Activated CD4-positive, alpha-beta T cell treated with anti-CD3 and anti-CD28 coated beads, Interleukin-2, amount 50 U/mL, for 1 hour (primary cell): ENCODE measurements around the gene CDCP1.

ENCODE experiments used
- DNase-seq: peaks from one replicate; pipeline ENCODE4 v3.0.0-alpha.2; 2020

Gene CDCP1, protein sequence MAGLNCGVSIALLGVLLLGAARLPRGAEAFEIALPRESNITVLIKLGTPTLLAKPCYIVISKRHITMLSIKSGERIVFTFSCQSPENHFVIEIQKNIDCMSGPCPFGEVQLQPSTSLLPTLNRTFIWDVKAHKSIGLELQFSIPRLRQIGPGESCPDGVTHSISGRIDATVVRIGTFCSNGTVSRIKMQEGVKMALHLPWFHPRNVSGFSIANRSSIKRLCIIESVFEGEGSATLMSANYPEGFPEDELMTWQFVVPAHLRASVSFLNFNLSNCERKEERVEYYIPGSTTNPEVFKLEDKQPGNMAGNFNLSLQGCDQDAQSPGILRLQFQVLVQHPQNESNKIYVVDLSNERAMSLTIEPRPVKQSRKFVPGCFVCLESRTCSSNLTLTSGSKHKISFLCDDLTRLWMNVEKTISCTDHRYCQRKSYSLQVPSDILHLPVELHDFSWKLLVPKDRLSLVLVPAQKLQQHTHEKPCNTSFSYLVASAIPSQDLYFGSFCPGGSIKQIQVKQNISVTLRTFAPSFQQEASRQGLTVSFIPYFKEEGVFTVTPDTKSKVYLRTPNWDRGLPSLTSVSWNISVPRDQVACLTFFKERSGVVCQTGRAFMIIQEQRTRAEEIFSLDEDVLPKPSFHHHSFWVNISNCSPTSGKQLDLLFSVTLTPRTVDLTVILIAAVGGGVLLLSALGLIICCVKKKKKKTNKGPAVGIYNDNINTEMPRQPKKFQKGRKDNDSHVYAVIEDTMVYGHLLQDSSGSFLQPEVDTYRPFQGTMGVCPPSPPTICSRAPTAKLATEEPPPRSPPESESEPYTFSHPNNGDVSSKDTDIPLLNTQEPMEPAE

DNA sequence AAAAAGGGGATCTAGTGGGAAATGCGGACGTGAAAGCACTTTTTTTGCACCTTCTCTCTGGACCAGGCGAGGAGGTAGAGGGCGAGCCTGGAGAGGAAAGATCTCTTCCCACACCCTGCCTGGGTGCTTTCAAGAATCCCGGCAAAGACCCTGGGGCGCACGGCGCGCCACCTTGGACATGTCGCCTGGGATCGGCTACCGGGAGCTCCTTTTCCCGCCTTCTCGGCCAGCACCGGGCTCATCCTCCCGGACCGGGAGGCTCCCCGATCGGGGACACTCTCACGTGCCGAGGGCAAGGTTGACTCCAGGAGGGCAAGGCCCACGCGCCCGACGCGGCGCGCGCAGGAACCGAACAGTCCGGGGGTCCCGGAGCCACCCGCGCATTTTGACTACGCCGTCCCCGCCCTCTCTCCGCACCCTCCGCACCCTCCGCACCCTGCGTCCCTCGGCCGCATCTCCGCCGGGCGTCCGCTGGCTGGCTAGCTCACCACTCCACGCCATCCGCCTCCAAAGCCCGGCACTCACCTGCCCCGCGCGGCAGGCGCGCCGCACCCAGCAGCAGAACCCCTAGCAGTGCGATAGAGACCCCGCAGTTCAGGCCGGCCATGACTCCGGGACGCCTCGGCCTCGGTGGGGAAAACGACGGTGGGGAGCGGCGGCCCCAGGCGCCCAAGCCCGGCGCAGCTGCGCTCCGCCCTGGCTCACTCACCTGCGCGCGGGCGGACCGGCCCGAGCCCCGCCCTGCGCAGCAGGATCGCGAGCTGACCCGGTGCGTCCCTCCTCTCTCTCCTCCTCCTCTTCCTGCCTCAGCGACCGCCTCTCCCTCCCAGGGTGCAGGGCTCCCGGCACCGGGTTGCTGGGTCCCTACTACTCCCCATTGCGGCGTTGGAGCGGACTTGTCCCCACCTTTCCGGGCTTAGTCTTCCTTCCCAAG lies at the start of gene CDCP1:
Gene CDCP1, minus strand, starts transcription at position 698 of the 934 bp plus-strand sequence. Its CDS starts 91 bp downstream, at position 607.
- DNase-seq, result no peak

DNA sequence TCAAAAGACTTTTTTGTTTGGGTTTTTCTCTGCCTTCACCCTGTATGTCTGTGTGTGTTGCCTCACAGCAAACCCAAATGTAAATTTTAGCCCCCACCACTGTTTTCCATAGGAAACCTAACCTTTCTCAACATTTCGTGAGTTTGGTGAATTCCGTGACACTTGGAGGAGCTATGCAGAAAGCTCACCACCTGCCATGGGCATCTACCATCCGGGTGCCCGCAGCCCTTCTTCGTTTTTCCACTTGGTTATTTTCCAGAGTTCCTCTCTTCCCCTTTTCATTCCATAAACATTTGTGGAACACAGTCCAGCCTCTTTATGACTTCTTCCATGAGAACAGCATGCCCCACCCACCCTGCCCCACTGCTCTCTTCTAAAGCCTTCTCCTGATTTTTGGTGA lies 48.6 kb upstream of the CDCP1 start:
- DNase-seq, result no peak

DNA sequence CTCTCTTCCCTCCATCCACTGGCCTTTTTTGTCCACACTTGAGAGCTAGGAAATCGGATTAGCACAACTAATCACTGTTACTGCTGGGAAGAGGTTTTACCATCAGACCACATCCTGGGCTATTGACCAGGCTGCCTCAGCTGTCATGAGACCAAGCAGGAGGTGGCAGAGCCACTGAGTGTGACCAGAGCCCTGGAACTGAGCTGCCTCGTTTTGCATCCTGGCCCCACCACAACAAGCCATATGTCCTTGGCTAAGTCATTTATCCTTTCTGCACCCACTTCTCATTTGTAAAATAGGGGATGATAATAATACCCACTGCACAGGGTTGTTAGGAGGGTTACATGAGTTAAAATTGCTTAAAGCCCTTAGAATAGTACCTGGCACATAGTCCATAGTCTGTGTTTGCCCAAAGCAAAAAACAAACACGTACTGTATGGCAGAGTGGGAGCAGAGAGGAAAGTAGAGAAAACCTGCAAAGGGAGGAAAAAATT lies 45.8 kb upstream of the CDCP1 start:
- DNase-seq, result no peak

DNA sequence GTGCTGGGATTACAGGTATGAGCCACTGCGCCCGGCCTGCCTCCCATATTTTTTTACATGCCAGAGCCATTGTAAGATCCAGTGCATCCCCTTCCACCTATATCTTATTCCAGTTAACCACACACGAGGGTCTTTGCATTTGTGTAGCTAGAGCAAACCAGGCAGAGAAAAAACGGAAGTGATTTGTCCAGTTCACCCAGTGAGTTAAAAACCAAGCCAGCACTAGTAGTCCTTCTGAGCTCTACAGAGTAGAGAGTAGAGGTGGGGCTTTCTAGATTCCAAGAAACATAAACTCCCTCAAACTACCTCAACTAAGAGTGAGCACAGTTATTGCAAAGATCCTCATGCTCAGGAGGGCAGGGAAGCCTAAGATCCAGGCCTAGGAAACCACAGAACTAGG lies 45.2 kb upstream of the CDCP1 start:
- no peak for DNase-seq

DNA sequence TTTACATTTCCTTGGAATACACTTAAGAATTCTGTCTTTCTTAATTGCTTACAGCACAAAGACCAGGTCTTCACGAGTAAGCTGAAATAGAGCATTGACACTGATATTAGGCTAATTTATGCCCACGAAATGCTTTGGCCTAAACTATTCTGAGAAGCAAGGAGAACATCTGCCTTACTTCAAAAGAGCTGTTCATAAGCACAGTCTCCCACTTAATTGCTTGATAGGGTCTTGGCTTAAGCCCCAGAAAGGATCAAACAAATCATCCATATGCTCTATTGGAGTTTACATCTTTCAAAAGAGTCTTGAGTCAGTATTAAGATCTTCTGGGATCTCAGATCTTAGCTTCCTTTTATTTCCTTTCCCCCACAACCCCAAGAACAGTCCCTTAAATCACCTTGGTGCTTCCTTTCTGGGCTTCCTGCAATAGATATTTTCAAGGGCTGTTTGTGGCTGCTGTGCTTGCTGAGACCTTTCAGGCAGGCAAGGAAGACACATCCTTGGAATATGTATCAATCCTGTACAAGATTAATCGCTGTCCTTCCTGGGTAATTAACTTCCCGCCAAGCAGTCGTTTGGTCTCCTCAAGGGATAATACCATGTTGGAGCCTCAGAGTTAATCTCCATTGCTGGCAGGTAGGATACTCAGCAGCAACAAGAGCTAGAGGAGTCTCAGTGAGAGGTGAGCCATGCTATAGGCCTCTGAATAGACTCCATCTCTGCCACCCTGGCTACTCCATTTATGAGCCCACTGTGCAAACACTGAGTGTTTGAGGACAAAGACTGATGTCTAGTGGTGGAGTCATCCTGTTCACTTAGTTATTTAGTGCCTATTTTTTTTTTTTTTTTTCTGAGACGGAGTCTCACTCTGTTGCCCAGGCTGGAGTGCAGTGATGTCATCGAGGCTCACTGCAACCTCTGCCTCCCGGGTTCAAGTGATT lies 42.8 kb upstream of the CDCP1 start:
- DNase-seq, result no peak

DNA sequence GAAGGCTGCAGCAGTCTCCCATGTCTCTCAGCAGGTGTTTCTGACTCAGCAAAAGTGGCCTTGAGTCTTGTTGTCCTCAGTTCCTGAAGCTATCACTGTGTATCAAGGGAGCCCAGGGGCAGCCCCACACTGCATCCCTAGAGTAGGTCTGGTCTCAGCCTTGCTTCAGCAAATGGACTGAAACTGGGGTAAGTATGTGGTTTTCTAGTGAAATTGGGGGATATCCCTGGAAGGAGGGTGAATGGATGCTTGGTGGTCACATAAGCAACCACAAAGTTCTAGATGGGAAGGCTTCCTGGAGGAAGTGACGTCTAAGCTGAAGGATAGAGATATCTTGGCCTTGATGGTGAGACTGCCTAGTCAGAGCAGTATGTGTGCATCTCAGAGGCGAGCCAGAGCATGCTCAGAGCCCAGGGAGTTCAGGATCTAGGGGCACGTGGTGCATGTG lies 41.5 kb upstream of the CDCP1 start:
- DNase-seq, result no peak

DNA sequence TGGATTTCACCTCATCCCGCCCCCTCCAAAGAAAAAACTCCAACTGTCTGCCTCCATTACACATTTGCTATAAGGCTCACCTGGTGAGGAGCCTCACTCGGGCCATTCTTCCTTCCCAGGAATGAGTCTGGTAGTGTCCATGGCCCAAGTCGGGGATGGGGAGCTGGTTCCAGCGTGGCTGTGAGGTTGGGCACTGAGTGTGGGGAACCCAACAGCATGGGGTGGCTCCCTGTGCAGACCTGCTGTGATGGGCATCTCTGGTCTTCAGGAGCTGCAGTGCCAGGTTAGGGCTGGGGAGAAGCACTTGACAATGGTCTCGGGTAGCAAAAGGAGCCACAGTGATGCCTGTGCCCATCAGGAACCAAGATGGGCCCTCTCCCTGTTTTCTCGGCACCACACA lies 40.7 kb upstream of the CDCP1 start:
- no peak for DNase-seq

DNA sequence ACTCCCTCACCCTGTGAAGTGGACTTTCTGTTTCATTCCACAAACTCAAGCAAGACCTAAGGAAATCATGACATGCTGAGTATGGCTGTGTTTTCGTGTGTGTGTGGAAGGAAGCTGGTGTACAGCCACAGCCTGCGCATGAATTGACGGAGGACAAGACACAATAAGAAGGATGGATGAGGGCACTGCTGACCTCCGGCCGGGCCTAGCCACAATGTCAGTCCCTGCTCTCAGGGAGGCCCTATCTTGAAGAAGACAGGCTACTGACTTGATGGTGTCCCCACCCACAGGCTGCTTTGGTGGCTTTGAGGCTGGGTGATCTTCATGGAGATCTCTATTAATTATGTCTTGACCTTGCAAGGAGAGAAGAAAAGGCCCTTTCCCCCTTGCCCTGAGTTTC lies 39.3 kb upstream of the CDCP1 start:
- DNase-seq, result no peak

DNA sequence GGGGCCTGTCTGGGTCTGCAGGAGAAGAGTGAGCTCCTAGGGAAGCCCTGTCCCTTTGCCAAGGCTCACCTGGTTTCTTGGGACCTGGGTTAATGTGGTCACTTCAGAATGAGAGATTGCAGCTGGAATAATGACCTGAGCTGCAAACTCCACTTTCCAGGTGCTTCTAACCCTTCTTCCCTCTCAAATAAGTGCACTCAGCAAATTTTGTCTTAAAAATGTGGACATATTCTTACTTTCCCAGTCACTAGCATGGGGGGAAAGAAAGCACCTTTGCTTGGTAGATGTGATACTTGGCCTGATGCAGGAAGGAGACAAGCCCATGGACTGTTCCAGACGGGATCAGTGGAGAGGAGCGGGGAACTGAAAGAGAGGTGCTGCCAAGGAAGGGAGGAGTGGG lies 38.9 kb upstream of the CDCP1 start:
- no peak for DNase-seq

DNA sequence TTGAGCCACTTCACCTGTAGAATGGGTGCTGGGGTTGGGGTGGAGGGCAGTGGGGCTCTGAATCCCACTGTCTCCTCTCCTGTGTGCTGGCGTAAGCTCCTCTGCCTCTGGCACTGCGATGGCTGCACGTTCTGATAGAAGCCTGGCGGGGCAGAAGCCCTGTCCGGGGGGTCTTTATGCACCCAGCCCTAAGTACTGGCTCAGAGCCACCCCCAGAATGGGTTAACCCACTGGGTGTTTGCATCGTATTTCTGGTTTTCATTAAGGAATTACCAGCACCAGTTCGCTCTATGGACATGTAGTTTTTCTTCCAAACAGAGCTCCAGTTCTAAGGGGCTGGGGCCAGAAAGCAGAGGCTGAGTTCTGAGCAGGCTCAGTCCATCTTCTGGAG lies 37.7 kb upstream of the CDCP1 start:
- no peak for DNase-seq

DNA sequence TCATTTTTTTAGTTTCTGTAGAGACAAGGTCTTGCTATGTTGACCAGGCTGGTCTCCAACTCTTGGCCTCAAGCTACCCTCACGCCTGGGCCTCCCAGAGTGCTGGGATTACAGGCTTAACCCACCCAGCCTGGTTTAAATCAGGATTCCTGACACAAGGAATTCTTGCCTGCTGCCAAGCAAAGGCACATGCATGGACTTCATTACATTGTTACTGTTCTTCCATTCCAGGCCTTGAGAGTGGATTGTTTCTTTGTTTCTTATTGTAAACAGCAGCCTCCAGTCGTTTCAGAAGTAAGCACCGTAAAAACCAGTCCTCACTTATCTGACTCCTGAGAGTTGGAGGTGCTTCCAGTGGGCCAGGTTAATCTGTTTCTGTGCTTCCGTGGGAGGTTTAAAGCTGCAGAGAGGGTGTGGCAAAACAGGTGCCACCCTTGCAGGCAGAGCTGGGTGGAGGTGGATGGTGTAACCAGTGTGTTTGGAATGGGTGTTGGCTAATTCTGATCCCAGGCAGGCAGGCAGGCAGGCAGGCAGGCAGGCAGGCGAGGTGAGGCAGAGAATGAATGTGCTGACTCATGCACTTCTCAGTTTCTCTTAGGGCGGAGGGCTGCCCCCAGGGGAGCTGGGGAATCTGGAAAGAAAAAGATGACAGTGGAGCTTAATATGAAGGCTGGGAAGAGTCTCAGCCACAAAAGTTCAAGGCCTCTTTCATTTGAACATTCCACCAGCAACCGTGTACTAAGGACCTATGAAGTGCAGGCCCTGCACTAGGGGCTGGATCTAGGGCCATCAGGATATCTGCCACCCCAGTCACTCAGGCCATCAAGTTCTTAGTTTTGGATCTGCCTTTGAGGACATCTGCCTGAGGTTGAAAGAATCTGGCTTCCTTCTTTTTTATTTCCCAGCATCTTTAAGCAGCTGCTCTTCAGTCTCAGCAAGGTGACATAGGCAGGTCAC lies 37.0 kb upstream of the CDCP1 start:
- no peak for DNase-seq

DNA sequence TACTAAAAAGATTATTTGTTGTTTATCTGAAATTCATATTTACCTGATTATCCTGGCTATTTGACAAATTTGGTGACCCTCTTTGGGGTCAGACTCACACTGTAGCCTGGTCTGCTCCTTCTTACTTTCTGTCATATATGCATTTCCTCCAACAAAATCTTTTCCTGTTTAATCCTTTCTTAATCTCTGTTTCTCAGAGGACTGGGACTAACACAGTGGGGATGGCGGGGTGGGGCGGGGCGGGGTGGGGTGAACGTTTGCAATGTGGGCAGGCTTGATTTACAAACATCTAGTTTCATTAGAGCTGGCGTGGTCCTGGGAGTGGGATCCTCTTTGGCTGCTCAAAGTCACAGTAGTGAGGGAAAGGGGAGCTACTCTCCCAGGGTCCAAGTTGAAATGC lies 35.3 kb upstream of the CDCP1 start:
- no peak for DNase-seq

DNA sequence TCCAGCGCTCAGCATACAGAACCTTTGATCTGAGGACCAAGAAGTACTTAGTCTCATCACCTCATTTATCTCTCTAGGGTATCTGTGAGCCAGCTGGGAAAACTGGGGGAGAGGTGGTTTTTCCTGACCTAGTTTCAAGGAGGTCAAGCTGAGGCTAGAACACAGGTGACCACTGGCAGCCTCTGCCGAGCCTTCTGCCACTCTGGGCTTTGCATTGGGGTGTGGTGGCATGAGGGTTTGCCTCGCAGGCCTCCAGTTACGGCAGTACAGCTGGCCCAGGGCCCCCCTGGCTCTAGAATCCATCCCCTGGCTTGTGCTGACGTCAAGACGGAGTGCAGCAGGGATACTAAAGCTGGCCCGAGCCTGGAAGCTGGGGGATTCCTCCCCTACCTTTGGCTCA lies 34.7 kb upstream of the CDCP1 start:
- DNase-seq, result no peak

DNA sequence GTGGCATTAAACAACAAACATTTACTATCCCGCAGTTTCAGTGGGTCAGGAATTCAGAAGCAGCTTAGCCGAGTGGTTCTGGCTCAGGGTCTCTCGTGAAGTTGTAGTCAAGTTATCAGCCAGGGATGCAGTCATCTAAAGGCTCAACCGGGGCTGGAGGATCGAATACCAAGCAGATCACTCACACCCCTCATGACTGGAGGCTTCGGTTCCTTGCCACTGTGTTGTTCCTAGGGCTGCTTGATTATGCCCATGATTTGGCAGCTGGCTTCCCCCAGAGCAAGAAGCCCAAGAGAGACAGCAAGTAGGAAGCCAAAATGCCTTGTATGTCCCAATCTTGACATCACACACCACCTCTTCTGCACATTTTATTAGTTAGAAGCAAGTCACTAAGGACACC lies 33.9 kb upstream of the CDCP1 start:
- DNase-seq, result no peak

DNA sequence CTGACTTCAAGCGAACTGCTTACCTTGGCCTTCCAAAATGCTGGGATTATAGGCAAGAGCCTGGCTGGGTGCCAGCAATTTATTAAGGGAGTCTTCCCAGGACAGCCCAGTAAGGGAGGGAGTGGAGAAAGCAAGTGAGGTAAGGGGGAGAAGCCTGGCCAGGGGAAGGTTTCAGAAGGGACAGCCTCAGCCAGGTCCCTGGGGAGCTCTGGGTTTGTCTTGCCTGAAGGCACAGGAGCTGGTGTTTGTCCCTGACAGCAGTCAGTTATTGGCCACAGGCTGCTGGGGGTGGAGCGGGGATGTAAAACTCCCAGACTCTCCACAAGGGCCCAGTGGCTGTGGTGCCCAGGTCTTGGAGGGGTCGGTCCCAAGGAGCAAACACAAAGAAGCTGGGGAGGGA lies 33.0 kb upstream of the CDCP1 start:
- DNase-seq, result no peak

DNA sequence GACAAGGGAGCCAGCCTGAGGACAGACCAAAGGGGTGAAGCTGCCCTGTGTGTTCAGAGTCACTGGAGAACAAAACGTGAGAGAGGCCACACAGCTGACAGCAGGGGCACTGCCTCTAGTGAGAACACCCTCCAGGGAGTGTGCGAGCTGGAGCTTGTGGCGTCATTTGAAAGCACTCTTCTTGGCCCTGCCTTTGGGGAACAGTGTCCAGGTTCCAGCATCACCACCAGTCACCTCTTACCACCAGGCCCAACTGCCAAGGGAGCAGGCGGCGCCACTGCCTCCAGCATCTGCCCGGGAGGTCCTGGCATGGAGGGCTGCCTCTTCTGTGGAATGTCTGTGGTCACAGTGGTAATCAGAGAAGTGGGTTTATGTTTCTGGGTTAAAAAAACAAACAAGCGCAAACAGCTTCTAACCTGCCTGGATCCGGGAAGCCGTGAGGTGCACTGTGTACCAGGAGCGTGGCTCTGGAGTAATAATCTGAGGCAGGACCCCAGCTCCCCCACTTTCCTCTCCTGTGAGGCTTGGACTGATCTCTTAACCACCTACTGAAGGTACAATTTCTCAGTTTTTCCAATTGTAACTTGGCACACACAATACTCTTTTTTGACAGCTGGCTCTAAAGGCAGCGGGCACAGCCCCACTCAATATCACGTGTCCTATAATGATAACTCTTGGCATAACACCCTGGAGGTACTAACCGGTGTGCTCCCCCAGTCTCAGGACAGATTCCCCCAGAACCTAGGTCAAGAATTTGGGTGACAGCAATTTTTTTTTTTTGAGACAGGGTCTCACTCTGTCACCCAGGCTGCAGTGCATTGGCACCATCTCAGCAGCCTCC lies 32.2 kb upstream of the CDCP1 start:
- no peak for DNase-seq

DNA sequence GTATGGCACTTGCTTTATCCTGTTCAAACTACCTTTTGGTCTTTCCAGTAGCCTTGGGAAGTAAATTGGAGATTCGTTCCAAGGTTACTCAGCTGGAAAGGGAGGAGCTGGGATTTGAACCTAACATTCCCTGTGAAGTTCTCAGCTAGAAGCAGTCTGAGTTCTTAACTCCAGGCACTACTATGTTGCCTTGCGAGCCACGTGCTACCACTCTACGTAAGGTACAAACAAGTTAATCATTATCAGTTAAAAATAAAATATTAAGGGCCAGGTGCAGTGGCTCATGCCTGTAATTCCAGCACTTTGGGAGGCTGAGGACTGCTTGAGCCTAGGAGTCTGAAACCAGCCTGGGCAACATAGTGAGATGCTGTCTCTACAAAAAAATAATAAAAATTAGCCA lies 30.7 kb upstream of the CDCP1 start:
- no peak for DNase-seq

DNA sequence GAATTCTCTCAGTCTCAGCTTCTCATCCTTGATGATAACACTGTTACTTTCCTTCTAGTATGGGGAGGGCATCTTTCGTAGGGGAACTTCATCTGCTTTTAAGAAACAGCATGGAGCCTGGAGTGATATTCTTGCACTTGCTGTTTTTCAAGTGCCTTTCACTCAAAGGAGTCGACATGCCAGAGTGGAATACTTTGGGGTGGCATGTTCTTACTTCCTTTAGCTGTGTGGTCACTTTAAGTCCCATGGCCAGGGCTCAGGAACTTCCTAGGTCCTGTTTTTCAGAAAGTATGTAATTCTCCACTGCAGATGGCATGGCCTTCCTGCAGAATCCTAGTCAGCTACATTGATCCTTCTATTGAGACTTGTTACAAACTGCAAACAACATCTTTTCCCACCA lies 28.1 kb upstream of the CDCP1 start:
- DNase-seq, result no peak

DNA sequence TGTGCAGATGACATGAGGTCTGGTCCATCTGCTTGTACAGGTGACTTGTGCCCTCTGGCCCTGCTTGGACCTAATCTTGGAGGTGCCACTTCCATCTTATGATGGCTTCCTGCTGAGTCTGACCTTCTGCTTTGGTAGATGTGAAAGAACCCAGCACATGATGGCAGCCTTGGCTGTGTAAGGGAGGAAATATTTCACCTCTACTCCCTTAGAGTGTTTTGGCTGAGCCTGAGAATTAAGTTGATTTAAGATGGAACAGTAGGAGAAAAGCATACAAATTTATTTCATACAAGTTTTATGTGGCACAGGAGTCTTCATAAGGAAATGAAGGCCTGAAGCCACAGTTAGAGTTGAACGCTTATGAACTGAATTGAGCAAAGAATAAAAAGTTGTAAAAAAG lies 27.6 kb upstream of the CDCP1 start:
- no peak for DNase-seq

DNA sequence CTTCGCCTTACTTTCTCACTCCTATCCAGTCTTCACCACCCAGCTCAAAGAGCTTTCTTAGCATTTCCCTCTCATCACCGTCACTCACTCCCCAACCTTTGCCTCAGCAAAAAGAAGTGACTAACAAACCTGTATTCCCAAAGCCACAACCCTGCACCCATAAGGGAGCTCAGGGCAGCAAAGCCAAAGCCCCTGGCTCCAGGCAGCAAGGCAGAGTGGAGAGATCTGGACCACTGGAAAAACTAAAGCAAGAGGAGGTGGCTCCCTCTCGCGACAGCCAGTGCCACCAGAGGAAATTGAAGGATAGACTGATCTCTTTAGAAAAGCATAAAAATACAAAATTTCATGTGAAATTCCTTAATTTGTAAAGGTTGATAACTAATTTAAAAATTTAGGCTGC lies 25.1 kb upstream of the CDCP1 start:
- no peak for DNase-seq
